Fibroblast of gingiva (primary cell): ENCODE measurements around the gene NDFIP1.
"Not testable (repeated sequence)": the region's sequence is repeated elsewhere in the genome, so short reads cannot be mapped to it uniquely, and the experiment has no call there.

Experiments
- DNase-seq: peaks from one replicate; pipeline ENCODE4 v3.0.0-alpha.2; 2011; ENCODE audit warnings: low read depth

NDFIP1 gene, protein sequence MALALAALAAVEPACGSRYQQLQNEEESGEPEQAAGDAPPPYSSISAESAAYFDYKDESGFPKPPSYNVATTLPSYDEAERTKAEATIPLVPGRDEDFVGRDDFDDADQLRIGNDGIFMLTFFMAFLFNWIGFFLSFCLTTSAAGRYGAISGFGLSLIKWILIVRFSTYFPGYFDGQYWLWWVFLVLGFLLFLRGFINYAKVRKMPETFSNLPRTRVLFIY

DNA sequence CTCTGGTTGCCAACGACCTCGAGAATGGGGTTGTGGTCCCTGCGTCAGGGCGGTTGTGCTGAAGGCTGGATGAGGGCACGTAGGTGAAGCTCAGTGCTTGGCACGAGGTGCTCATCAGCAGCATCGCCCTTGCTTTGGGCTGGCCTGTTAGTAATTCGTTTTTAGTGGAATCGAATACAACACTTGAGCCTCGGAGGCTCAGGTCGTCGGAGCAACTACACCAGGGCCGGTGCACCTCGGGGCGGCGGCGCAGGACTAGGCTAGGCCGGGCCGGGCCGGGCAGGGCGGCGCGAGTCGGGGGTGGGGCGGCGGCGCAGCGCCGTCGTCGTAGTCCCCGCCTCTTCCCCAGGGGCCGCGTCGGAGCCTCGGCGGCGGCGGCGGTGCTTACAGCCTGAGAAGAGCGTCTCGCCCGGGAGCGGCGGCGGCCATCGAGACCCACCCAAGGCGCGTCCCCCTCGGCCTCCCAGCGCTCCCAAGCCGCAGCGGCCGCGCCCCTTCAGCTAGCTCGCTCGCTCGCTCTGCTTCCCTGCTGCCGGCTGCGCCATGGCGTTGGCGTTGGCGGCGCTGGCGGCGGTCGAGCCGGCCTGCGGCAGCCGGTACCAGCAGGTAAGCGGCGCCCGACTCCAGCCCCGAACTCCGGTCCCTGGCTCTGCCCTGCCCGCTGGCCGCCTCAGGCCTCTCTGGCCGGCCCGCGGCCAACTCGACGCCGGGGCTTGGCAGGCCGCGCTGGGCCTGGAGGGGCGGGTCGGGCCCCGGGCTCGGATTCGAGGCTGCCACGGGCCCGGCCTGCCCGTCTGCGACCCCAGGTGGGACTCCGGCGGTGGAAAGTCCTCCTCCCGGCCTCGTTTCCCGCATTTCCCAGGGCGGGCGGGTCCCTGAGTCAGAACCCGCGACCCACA lies at the start of gene NDFIP1:
Gene NDFIP1, plus strand, starts transcription at position 348 of the 899 bp plus-strand sequence. Its CDS starts 196 bp downstream, at position 544.
- DNase-seq: peak; percentile 78

DNA sequence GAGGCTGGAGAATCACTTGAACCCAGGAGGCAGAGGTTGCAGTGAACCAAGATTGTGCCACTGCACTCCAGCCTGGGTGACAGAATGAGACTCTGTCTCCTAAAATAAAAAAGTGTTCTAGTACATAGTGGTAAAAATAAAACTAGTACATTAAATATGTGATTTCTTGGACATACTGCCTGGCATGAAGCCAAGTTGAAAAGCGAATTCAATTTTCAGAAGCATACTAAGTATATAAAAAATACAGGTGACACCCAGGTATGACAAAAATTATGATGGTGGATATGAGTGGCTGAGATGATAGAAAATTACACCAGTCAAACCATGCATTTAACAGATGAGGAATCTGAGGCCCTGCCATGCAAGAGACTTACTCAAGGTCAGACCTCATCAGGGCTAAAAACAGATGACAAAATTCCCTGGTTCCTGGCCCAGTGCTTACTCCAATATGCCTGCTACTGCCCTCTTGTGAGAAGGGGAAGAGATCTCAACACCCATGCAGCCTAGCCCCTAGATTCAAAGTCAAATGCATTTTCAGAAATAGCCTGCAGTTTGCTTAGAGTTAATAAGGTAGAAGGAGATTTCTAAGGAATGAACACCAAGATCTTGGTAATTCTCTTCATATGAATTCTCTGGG lies 49.2 kb upstream of the NDFIP1 start:
- peak; percentile 75 for DNase-seq

GRCh38 chr5:142063376-142063775 lies 45.2 kb upstream of the NDFIP1 start:
- DNase-seq: no peak

DNA sequence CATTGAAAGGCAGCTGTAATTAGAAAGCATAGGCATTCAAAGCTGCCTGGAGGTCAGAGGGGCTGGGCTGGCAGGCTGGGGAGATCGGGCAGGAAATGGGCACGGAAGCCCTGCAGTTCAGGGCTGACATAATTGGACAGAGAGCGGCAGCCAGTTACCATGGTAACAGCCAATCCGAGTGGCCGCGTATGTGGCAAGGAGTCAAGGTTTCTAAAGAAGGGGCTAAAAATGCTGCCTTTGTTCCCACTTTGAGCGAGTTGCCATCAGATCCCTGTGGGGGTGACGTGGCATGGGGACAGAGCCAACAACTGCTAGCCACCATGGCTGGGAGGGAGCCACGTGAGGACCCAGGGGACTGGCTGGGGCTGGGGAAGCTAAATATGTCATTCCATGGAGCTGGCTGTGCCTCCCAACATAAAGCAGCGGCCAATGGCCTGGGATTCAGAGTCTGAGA lies 44.7 kb upstream of the NDFIP1 start:
- peak; percentile 91 for DNase-seq

- peak; percentile 64 for DNase-seq
These were observed 43.3 kb upstream of the NDFIP1 start for GRCh38 chr5:142065273-142065672.

DNA sequence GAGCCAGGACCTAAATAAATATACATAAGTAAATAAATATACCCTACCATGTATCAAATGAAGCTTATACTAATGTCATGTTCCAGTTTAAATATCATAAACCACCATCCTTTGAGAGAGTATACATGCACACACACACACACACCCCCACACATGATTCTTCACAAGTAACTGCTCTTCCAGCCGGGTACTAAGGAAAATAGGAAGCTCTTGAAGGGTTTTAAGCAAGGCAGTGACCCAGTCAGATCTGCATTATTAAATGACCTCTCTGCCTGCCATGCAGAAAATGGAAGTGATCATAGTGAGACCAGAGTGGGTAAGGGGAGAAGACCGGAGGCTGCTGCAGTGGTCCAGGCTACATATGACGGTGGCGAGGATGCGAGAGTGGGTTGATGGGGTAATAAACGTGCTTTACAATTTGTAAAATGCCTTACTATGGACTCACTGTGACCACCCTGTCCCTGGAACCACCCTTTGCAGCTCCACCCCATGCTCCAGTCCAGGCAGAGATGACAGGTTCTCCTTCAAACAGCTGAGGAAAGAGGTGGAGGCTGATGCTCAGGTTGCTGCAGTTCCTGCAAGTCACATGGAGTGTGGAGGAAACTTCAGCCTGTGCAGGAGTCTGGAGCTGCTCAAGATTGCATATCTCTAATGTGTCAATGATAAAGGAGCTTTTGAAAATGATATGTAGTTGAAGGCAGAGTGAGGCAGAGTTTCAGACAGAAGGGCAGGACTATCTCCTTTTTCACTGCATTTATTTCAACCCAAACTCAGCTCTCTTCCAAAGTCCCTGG lies 38.8 kb upstream of the NDFIP1 start:
- DNase-seq: no peak

DNA sequence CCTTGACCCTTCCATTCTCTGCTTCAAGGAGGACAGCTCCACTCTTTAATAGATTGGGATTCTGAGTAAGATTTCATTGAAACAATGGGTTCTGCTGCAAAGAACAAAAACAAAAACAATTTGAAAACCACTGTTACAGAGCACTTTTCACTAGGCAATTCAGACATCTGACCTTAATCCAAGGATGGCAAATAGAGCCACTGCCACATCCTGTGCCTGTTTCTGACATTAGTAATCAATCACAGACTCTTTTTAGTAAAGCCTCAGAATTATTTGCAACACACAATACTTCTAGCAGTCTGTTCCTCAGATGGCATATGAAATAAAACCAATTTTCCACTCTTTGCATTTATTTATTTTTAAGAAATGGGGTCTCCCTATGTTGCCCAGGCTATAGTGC lies 37.8 kb upstream of the NDFIP1 start:
- no peak for DNase-seq

DNA sequence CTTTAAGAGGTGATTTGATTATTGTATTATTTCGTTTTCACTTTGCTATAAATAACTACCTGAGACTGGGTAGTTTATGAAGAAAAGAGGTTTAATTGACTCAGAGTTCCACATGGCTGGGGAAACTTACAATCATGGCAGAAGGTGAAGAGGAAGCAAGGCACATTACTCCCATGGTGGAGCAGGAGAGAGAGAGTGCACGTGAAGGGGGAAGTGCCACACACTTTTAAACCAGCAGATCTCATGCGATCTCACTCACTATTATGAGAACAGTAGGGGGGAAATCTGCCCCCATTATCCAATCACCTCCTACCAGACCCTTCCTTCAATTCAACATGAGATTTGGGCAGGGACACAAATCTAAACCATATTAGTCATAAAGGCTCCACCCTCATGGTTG lies 36.1 kb upstream of the NDFIP1 start:
- DNase-seq: no peak

- DNase-seq: no peak
These were observed 35.1 kb upstream of the NDFIP1 start for GRCh38 chr5:142073362-142073988.

GRCh38 chr5:142074006-142074405 lies 34.6 kb upstream of the NDFIP1 start:
- DNase-seq: no peak

DNA sequence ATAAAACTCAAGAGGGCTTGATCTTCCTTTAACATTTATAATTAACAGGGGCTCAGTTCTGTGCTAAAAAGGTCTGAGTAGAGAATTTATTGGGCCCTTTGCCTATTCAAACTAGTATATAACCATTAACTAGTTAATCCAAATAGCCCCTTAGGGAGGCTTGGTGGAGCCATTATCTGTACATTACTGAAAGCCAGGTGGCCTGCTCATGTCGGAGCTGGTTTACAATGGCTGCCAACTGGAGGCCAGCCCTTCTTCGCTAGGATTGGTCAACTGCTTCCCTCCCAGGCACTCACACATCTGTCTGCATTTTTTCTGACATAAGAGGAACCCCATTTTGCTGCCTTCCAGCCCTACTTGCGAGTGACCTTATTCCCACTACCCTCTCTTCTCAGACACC lies 30.4 kb upstream of the NDFIP1 start:
- DNase-seq: no peak

DNA sequence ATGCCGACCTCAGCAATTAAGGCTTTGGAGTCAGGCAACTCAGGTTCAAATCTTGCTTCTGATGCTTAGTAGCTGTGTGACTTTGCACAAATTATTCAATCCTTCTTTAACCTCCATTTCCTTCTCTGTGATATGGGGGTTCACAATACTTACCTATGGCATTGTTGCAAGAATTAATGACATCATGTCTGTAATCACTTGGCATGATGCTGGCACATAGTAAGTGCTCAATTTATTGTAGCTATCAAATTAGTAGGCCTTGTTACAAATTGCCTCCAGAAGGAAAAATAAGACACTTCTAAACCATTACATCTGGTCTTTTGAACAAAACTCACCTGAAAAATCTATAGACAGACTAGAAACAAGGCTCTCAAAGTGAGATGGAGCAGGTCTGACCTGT lies 29.9 kb upstream of the NDFIP1 start:
- no peak for DNase-seq

GRCh38 chr5:142079306-142079721 lies 29.3 kb upstream of the NDFIP1 start:
- no peak for DNase-seq

DNA sequence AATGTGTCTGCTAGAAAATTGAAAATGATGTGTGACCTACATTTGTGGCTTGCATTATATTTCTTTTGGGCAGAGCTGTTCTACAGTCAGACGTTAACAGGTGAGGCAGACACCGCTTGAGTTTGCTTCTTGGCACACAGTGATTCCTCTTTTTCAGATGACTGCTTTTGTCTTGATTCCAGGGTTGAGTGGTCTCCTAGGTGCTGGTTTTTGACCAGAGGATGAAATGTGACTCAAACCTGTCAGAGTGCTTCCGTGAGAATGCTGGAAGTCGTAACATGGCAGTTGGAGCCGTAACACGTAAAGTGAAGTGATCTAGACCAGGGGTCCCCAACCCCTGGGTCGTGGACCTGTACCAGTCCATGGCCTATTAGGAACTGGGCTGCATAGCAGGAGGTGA lies 28.3 kb upstream of the NDFIP1 start:
- DNase-seq: no peak

GRCh38 chr5:142082182-142082781 lies 26.3 kb upstream of the NDFIP1 start:
- no peak for DNase-seq

DNA sequence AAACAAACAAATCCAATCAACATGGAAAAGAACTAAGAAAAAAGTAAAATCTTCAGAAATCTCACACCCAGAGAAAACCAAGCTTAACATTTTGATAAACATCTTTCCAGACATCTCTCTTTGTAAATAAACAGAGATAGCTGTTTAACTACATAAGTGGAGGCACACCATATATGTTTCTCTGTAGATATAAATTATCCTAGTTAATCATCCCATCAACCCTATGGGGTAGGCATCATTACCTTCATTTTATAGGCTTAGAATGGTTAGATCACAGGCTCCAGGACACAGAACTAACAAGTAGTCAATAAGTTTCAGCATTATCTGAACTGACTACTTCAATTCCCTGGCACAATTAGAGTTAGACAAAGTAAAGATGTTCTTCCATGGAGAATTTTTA lies 22.4 kb upstream of the NDFIP1 start:
- no peak for DNase-seq

- no peak for DNase-seq
These were observed 21.9 kb upstream of the NDFIP1 start for GRCh38 chr5:142086679-142087078.

GRCh38 chr5:142087920-142088679 lies 20.5 kb upstream of the NDFIP1 start:
- DNase-seq: no peak

GRCh38 chr5:142088855-142089479 lies 19.6 kb upstream of the NDFIP1 start:
- DNase-seq: not testable (repeated sequence)

DNA sequence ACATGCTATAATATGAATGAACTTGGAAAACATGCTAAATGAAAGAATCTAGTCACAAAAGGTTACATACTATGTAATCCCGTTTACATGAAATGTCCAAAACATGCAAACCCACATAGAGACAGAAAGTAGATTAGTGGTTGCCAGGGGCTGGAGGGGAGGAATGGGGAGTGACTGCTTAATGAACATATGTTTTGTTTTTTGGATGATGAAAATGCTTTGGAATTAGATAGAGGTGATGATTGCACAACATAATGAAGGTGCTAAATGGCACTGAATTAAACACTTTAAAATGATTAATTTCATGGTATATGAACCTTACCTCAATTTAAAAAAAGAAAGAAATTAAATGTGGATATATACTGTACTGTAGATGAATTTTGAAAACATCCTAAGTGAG lies 17.6 kb upstream of the NDFIP1 start:
- no peak for DNase-seq
